ENCODE data around the gene SEMA3B. TPM values are rescaled to one million over a fixed set of nuclear protein-coding genes. Genes with fewer than 3 reads are reported as not detected.

The SEMA3B gene
- total and polyA plus RNA-seq, 2 donors from 2014 or later: 96.1 to 99.9 TPM

DNA sequence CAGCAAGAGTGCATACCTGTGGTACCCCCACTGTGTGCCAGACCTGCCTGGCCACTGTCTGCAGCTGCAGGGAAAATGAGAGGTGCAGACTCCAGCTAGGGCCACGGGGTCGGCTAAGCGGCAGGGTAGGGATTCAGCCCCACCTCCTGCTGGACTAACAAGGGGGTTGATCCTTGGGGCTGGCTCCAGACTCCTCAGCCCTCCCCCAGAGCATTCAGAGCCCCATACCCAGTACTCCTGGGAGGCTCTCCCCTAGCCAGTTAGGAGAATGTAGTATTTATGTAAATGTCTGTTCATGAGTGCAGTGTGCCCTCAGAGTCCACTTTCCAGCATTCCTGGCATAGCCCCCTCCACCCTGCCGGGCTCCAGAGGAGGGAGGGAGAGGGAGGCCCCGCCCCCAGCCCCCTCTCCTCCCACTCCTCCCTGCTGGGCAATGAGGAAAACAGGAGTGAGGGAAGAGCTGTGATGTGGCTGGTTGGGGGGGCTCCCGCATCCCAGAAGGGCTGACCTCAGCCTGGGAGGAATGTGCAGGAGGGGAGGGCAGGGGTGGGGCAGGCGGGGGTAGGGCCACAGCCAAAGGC lies 4.5 kb upstream of the SEMA3B start:
- H3K27me3 ChIP-seq (ENCODE audit: control insufficient read depth, insufficient read depth, low read length): no peaks in the 10 kb centered on the region
- peaks cover 0 to 56% (median 28%) of the 10 kb centered on the region in 3 donors for H3K4me1 ChIP-seq (ENCODE audit: control insufficient read depth in 2 of 3, insufficient read depth in 2 of 3, low read depth in 1 of 3, low read length in 3 of 3)
- intact Hi-C loops (cut with DNase I): no loop called here
- H3K36me3 ChIP-seq (ENCODE audit: control insufficient read depth in 2 of 3, insufficient read depth in 3 of 3, low read length in 3 of 3): no peaks in the 10 kb centered on the region
- FAIRE-seq (no peak), DNase-seq (peak; percentile 97 to 99 (median 98))
- no peak overlapping the region for H3K4me3 ChIP-seq (ENCODE audit: low read length in 3 of 3)
- H3K9me3 ChIP-seq (ENCODE audit: control insufficient read depth in 2 of 3, insufficient read depth in 1 of 3, low read length in 3 of 3): no peaks in the 10 kb centered on the region
- H3K27ac ChIP-seq (ENCODE audit: low read depth in 2 of 2, low read length in 2 of 2): peak overlapping the region; percentile 91 to 94
- peak overlapping the region in 2 of 3 donors; percentile 8 to 34 for H3K9ac ChIP-seq (ENCODE audit: low read length in 3 of 3)
- TF ChIP-seq, protein P1, sequence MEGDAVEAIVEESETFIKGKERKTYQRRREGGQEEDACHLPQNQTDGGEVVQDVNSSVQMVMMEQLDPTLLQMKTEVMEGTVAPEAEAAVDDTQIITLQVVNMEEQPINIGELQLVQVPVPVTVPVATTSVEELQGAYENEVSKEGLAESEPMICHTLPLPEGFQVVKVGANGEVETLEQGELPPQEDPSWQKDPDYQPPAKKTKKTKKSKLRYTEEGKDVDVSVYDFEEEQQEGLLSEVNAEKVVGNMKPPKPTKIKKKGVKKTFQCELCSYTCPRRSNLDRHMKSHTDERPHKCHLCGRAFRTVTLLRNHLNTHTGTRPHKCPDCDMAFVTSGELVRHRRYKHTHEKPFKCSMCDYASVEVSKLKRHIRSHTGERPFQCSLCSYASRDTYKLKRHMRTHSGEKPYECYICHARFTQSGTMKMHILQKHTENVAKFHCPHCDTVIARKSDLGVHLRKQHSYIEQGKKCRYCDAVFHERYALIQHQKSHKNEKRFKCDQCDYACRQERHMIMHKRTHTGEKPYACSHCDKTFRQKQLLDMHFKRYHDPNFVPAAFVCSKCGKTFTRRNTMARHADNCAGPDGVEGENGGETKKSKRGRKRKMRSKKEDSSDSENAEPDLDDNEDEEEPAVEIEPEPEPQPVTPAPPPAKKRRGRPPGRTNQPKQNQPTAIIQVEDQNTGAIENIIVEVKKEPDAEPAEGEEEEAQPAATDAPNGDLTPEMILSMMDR (IDR thresholded peaks at IDR 0.05; ENCODE audit: borderline replicate concordance, extremely low read depth, insufficient read depth): no peak

DNA sequence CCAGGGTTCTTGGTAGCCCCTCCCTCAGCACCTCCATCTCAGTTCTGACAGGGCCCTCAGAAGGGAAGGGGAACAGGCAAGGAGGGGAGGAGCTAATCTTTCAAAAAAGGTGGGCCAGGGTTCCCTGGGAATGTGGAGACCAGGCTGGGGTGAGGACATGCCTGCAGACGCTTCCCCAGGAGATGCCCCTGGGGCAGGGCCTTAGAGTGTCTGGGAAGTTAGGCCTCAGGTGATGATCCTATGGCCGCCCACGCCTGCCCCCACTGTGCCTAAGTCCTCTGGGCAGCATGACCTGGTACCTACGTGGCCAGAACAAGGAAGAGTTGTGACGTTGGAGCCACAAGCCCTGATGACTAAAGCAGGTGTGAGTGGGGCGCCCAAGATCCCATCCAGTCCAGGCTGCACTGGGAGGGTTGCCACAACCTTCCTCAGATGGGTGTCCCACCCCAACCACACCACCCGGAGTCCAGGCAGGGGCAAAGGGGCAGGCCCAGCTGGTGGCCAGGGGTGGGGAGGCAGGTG lies 3.9 kb upstream of the SEMA3B start:
- intact Hi-C loops (cut with DNase I): no loop called here
- peak overlapping the region in 1 of 3 donors; percentile 95 for H3K9ac ChIP-seq (ENCODE audit: low read length in 3 of 3)
- FAIRE-seq: no peak

DNA sequence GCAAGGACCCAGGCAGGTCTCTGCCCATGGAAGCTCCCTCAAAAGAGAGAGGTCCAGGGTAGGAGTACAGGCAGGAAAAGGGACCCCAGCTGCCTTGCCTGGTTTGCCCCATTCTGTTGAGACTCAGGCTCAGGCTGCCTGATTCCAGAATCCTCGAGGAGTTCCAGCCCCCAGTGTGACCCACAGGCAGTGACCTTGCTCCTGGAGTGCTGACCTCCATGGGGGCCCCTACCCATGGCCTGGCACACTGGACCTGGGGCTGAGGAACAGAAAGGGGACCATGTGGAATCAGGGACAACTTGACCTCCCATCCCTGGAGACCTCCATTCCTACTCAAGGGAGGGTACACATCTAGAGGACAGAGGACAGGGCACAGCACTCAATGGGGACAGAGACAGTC lies 3.4 kb upstream of the SEMA3B start:
- intact Hi-C loops (cut with DNase I): no loop called here
- DNase-seq (peak in 1 of 5 donors; percentile 71), FAIRE-seq (no peak)
- peak overlapping the region; percentile 91 to 94 for H3K27ac ChIP-seq (ENCODE audit: low read depth in 2 of 2, low read length in 2 of 2)
- no peaks in the 10 kb centered on the region for H3K36me3 ChIP-seq (ENCODE audit: control insufficient read depth in 2 of 3, insufficient read depth in 3 of 3, low read length in 3 of 3)
- no peaks in the 10 kb centered on the region for H3K9me3 ChIP-seq (ENCODE audit: control insufficient read depth in 2 of 3, insufficient read depth in 1 of 3, low read length in 3 of 3)
- peaks cover 0 to 57% (median 29%) of the 10 kb centered on the region in 3 donors for H3K4me1 ChIP-seq (ENCODE audit: control insufficient read depth in 2 of 3, insufficient read depth in 2 of 3, low read depth in 1 of 3, low read length in 3 of 3)
- peak overlapping the region in 1 of 3 donors; percentile 95 for H3K9ac ChIP-seq (ENCODE audit: low read length in 3 of 3)
- TF ChIP-seq, protein P1 (IDR thresholded peaks at IDR 0.05; ENCODE audit: borderline replicate concordance, extremely low read depth, insufficient read depth): no peak
- peak overlapping the region in 1 of 3 donors; percentile 17 for H3K4me3 ChIP-seq (ENCODE audit: low read length in 3 of 3)
- no peaks in the 10 kb centered on the region for H3K27me3 ChIP-seq (ENCODE audit: control insufficient read depth, insufficient read depth, low read length)

More for the DNA sequence above, 3.9 kb upstream of the SEMA3B start:
- H3K9me3 ChIP-seq (ENCODE audit: control insufficient read depth in 2 of 3, insufficient read depth in 1 of 3, low read length in 3 of 3): no peaks in the 10 kb centered on the region
- no peak overlapping the region for H3K4me3 ChIP-seq (ENCODE audit: low read length in 3 of 3)
- TF ChIP-seq, protein P1 (IDR thresholded peaks at IDR 0.05; ENCODE audit: borderline replicate concordance, extremely low read depth, insufficient read depth): no peak
- H3K27ac ChIP-seq (ENCODE audit: low read depth in 2 of 2, low read length in 2 of 2): peak overlapping the region; percentile 91 to 94
- H3K27me3 ChIP-seq (ENCODE audit: control insufficient read depth, insufficient read depth, low read length): no peaks in the 10 kb centered on the region
- peaks cover 0 to 57% (median 28%) of the 10 kb centered on the region in 3 donors for H3K4me1 ChIP-seq (ENCODE audit: control insufficient read depth in 2 of 3, insufficient read depth in 2 of 3, low read depth in 1 of 3, low read length in 3 of 3)
- H3K36me3 ChIP-seq (ENCODE audit: control insufficient read depth in 2 of 3, insufficient read depth in 3 of 3, low read length in 3 of 3): no peaks in the 10 kb centered on the region
- peak in 1 of 5 donors; percentile 91 for DNase-seq
